ENCODE results near the gene ADGRF3.

DNA sequence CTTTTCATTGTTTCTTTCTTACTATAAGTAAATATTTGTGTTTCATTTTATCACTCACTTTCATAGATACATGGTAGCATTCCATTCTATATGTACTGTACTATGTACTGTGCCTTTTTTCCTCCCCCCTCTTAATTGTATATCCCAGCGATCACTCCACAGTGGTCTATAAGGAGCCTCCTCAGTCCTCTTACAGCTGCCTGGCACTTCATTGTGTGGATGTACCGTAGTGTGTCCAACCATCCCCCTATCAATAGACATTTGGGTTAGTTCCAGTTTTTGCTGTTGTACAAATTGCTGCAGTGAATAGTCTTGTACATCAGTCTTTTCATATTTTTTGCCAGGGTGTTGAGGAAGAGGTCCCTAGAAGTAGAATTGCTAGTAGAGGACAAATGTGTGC lies 33.7 kb upstream of the ADGRF3 start:
- no peak for TF ChIP-seq CTCF (IDR thresholded peaks at IDR 0.05)
- TF ChIP-seq ZFX (IDR thresholded peaks at IDR 0.05; ENCODE audit: borderline replicate concordance): no peak
